ENCODE results near the gene GPC5. TPM values are rescaled to one million over a fixed set of nuclear protein-coding genes. Genes with fewer than 3 reads are reported as not detected.

GPC5 gene
- total RNA-seq, 3 donors from 2014 or later, result 0.13 to 0.16 TPM; not detected in 1

- no peak overlapping the region for H3K4me3 Mint-ChIP-seq
- ATAC-seq, result no peak
- no peaks in the 10 kb centered on the region for H3K36me3 Mint-ChIP-seq (ENCODE audit: insufficient read depth)
- no peaks in the 10 kb centered on the region for H3K27me3 Mint-ChIP-seq (ENCODE audit: low read depth)
- DNase-seq, result no peak
- peaks cover 9% of the 10 kb centered on the region for H3K9me3 Mint-ChIP-seq
- H3K4me1 Mint-ChIP-seq (ENCODE audit: low read depth), result no peaks in the 10 kb centered on the region
Observed at GRCh38 chr13:91946498-91947070, 548.2 kb downstream of the GPC5 start.

GRCh38 chr13:91948736-91949135 is 550.3 kb downstream of the GPC5 start:
- H3K27me3 Mint-ChIP-seq (ENCODE audit: low read depth), result no peaks in the 10 kb centered on the region
- H3K36me3 Mint-ChIP-seq (ENCODE audit: insufficient read depth), result no peaks in the 10 kb centered on the region
- DNase-seq, result no peak
- H3K4me1 Mint-ChIP-seq (ENCODE audit: low read depth), result no peaks in the 10 kb centered on the region
- H3K4me3 Mint-ChIP-seq, result no peak overlapping the region
- ATAC-seq, result no peak
- peaks cover 5% of the 10 kb centered on the region for H3K9me3 Mint-ChIP-seq

- ATAC-seq (no peak), DNase-seq (no peak)
- no peaks in the 10 kb centered on the region for H3K4me1 Mint-ChIP-seq (ENCODE audit: low read depth)
- no peaks in the 10 kb centered on the region for H3K36me3 Mint-ChIP-seq (ENCODE audit: insufficient read depth)
- H3K9me3 Mint-ChIP-seq, result no peaks in the 10 kb centered on the region
- H3K27me3 Mint-ChIP-seq (ENCODE audit: low read depth), result no peaks in the 10 kb centered on the region
- H3K4me3 Mint-ChIP-seq, result no peak overlapping the region
Observed at GRCh38 chr13:91950803-91951202, 552.4 kb downstream of the GPC5 start.

GRCh38 chr13:91955546-91956355 is 557.3 kb downstream of the GPC5 start:
- Mint-ChIP-seq H3K4me3 (no peak overlapping the region), H3K36me3 (ENCODE audit: insufficient read depth) (no peaks in the 10 kb centered on the region), H3K9me3 (no peaks in the 10 kb centered on the region), H3K27me3 (ENCODE audit: low read depth) (no peaks in the 10 kb centered on the region), H3K4me1 (ENCODE audit: low read depth) (no peaks in the 10 kb centered on the region)
- DNase-seq (no peak), ATAC-seq (no peak)

- DNase-seq (no peak), ATAC-seq (no peak)
- no peaks in the 10 kb centered on the region for H3K36me3 Mint-ChIP-seq (ENCODE audit: insufficient read depth)
- H3K27me3 Mint-ChIP-seq (ENCODE audit: low read depth), result no peaks in the 10 kb centered on the region
- no peak overlapping the region for H3K4me3 Mint-ChIP-seq
- peaks cover 12% of the 10 kb centered on the region for H3K9me3 Mint-ChIP-seq
- no peaks in the 10 kb centered on the region for H3K4me1 Mint-ChIP-seq (ENCODE audit: low read depth)
Observed at GRCh38 chr13:91960947-91961346, 562.5 kb downstream of the GPC5 start.

GRCh38 chr13:91962946-91963345 is 564.5 kb downstream of the GPC5 start:
- no peaks in the 10 kb centered on the region for H3K4me1 Mint-ChIP-seq (ENCODE audit: low read depth)
- ATAC-seq, result no peak
- peaks cover 12% of the 10 kb centered on the region for H3K9me3 Mint-ChIP-seq
- H3K4me3 Mint-ChIP-seq, result no peak overlapping the region
- no peak for DNase-seq
- H3K36me3 Mint-ChIP-seq (ENCODE audit: insufficient read depth), result no peaks in the 10 kb centered on the region
- no peaks in the 10 kb centered on the region for H3K27me3 Mint-ChIP-seq (ENCODE audit: low read depth)

GRCh38 chr13:91965511-91965910 is 567.1 kb downstream of the GPC5 start:
- ATAC-seq, result no peak

GRCh38 chr13:91978571-91978970 is 580.1 kb downstream of the GPC5 start:
- ATAC-seq (no peak), DNase-seq (no peak)
- H3K4me3 Mint-ChIP-seq, result no peak overlapping the region
- no peaks in the 10 kb centered on the region for H3K4me1 Mint-ChIP-seq (ENCODE audit: low read depth)
- H3K9me3 Mint-ChIP-seq, result peaks cover 11% of the 10 kb centered on the region
- H3K27me3 Mint-ChIP-seq (ENCODE audit: low read depth), result no peaks in the 10 kb centered on the region
- no peaks in the 10 kb centered on the region for H3K36me3 Mint-ChIP-seq (ENCODE audit: insufficient read depth)

More at GRCh38 chr13:91965511-91965910, 567.1 kb downstream of the GPC5 start:
- Mint-ChIP-seq H3K9me3 (peaks cover 16% of the 10 kb centered on the region), H3K36me3 (ENCODE audit: insufficient read depth) (no peaks in the 10 kb centered on the region), H3K4me3 (no peak overlapping the region), H3K4me1 (ENCODE audit: low read depth) (no peaks in the 10 kb centered on the region), H3K27me3 (ENCODE audit: low read depth) (no peaks in the 10 kb centered on the region)
- DNase-seq, result no peak

- no peaks in the 10 kb centered on the region for H3K4me1 Mint-ChIP-seq (ENCODE audit: low read depth)
Observed at GRCh38 chr13:91986761-91987483, 588.5 kb downstream of the GPC5 start.

GRCh38 chr13:91988331-91988730 is 589.9 kb downstream of the GPC5 start:
- H3K27me3 Mint-ChIP-seq (ENCODE audit: low read depth), result no peaks in the 10 kb centered on the region
- H3K9me3 Mint-ChIP-seq, result no peaks in the 10 kb centered on the region
- no peak for DNase-seq
- ATAC-seq, result no peak
- H3K4me3 Mint-ChIP-seq, result no peak overlapping the region
- no peaks in the 10 kb centered on the region for H3K36me3 Mint-ChIP-seq (ENCODE audit: insufficient read depth)
- no peaks in the 10 kb centered on the region for H3K4me1 Mint-ChIP-seq (ENCODE audit: low read depth)

More at GRCh38 chr13:91986761-91987483, 588.5 kb downstream of the GPC5 start:
- H3K4me3 Mint-ChIP-seq, result no peak overlapping the region
- DNase-seq (no peak), ATAC-seq (no peak)
- peaks cover 4% of the 10 kb centered on the region for H3K9me3 Mint-ChIP-seq
- H3K27me3 Mint-ChIP-seq (ENCODE audit: low read depth), result no peaks in the 10 kb centered on the region
- no peaks in the 10 kb centered on the region for H3K36me3 Mint-ChIP-seq (ENCODE audit: insufficient read depth)

- no peaks in the 10 kb centered on the region for H3K4me1 Mint-ChIP-seq (ENCODE audit: low read depth)
- no peak for DNase-seq
Observed at GRCh38 chr13:92012787-92013186, 614.4 kb downstream of the GPC5 start.

GRCh38 chr13:92017737-92018136 is 619.3 kb downstream of the GPC5 start:
- Mint-ChIP-seq H3K36me3 (ENCODE audit: insufficient read depth) (no peaks in the 10 kb centered on the region), H3K9me3 (no peaks in the 10 kb centered on the region), H3K4me3 (no peak overlapping the region), H3K4me1 (ENCODE audit: low read depth) (no peaks in the 10 kb centered on the region), H3K27me3 (ENCODE audit: low read depth) (no peaks in the 10 kb centered on the region)
- no peak for ATAC-seq
- DNase-seq, result no peak

More at GRCh38 chr13:92012787-92013186, 614.4 kb downstream of the GPC5 start:
- no peak for ATAC-seq
- H3K27me3 Mint-ChIP-seq (ENCODE audit: low read depth), result no peaks in the 10 kb centered on the region
- peaks cover 17% of the 10 kb centered on the region for H3K9me3 Mint-ChIP-seq
- H3K4me3 Mint-ChIP-seq, result no peak overlapping the region
- no peaks in the 10 kb centered on the region for H3K36me3 Mint-ChIP-seq (ENCODE audit: insufficient read depth)

- peaks cover 18% of the 10 kb centered on the region for H3K9me3 Mint-ChIP-seq
- H3K36me3 Mint-ChIP-seq (ENCODE audit: insufficient read depth), result no peaks in the 10 kb centered on the region
- ATAC-seq (no peak), DNase-seq (no peak)
- H3K4me3 Mint-ChIP-seq, result no peak overlapping the region
- no peaks in the 10 kb centered on the region for H3K4me1 Mint-ChIP-seq (ENCODE audit: low read depth)
- no peaks in the 10 kb centered on the region for H3K27me3 Mint-ChIP-seq (ENCODE audit: low read depth)
Observed at GRCh38 chr13:92028695-92029094, 630.3 kb downstream of the GPC5 start.

GRCh38 chr13:92029641-92030040 is 631.2 kb downstream of the GPC5 start:
- H3K9me3 Mint-ChIP-seq, result peaks cover 13% of the 10 kb centered on the region
- H3K4me3 Mint-ChIP-seq, result no peak overlapping the region
- ATAC-seq (no peak), DNase-seq (no peak)
- H3K36me3 Mint-ChIP-seq (ENCODE audit: insufficient read depth), result no peaks in the 10 kb centered on the region
- H3K4me1 Mint-ChIP-seq (ENCODE audit: low read depth), result no peaks in the 10 kb centered on the region
- no peaks in the 10 kb centered on the region for H3K27me3 Mint-ChIP-seq (ENCODE audit: low read depth)

Data from activated T-cell treated with anti-CD3 and anti-CD28 coated beads, Interleukin-2, amount 50 U/mL, for 4 hours (primary cell).